ENCODE results near the gene CACHD1.

The CACHD1 gene

DNA sequence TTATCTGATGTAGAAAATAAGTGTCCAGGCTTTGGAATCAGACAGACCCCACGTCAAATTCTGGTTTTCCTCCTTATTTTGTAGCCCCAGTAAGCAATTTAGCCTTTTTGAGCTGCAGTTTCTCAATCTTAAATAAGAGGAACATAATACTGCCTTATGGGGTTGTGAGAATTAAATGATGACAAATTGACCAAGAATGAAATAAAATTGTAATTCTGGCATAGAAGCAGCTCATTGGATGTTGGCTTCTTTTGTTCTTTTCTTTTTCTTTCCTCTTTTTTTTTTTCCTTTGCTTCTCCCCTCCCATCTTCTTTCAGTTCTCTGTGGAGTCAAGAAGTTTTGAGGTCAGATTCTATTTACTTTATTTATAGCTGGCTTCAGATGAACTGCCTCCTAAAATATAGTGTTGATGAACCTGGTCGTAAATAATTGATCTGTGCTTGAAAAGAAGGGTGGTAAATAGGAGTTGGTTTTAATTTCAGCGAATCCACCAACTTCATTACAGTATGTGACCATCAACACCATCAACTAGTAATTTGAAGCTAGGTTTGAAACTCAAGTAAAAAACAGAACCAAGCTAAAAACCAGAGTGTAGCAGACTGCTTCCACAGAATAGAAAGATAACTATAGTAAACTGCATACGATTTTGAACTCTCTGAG is 81.1 kb downstream of the CACHD1 start:
- DNase-seq (ENCODE audit: low read depth in 1 of 2, low spot score in 1 of 2) = no peak
- TF ChIP-seq, protein P1, sequence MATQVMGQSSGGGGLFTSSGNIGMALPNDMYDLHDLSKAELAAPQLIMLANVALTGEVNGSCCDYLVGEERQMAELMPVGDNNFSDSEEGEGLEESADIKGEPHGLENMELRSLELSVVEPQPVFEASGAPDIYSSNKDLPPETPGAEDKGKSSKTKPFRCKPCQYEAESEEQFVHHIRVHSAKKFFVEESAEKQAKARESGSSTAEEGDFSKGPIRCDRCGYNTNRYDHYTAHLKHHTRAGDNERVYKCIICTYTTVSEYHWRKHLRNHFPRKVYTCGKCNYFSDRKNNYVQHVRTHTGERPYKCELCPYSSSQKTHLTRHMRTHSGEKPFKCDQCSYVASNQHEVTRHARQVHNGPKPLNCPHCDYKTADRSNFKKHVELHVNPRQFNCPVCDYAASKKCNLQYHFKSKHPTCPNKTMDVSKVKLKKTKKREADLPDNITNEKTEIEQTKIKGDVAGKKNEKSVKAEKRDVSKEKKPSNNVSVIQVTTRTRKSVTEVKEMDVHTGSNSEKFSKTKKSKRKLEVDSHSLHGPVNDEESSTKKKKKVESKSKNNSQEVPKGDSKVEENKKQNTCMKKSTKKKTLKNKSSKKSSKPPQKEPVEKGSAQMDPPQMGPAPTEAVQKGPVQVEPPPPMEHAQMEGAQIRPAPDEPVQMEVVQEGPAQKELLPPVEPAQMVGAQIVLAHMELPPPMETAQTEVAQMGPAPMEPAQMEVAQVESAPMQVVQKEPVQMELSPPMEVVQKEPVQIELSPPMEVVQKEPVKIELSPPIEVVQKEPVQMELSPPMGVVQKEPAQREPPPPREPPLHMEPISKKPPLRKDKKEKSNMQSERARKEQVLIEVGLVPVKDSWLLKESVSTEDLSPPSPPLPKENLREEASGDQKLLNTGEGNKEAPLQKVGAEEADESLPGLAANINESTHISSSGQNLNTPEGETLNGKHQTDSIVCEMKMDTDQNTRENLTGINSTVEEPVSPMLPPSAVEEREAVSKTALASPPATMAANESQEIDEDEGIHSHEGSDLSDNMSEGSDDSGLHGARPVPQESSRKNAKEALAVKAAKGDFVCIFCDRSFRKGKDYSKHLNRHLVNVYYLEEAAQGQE (IDR thresholded peaks at IDR 0.05; ENCODE audit: insufficient replicate concordance, low read depth) = no peak
- TF ChIP-seq GABPA (IDR thresholded peaks at IDR 0.05; ENCODE audit: low read depth) = no peak
- Histone ChIP-seq H3K4me3 (replicated peaks; ENCODE audit: insufficient read depth, low read length) (no peak overlapping the region), H3K27ac (replicated peaks) (no peak overlapping the region), H3K27me3 (ENCODE audit: insufficient read depth, poor library complexity, severe bottlenecking) (no peaks in the 10 kb centered on the region)

- DNase-seq (ENCODE audit: low read depth in 1 of 2, low spot score in 1 of 2) = no peak
- Histone ChIP-seq H3K27ac (replicated peaks) (no peak overlapping the region), H3K4me3 (replicated peaks; ENCODE audit: insufficient read depth, low read length) (no peak overlapping the region), H3K27me3 (ENCODE audit: insufficient read depth, poor library complexity, severe bottlenecking) (no peaks in the 10 kb centered on the region)
- TF ChIP-seq POLR2AphosphoS5 (IDR thresholded peaks at IDR 0.05; ENCODE audit: low read depth) = no peak
- TF ChIP-seq, protein P1 (IDR thresholded peaks at IDR 0.05; ENCODE audit: insufficient replicate concordance, low read depth) = no peak
- TF ChIP-seq GABPA (IDR thresholded peaks at IDR 0.05; ENCODE audit: low read depth) = no peak
- no peak for TF ChIP-seq CTCF (IDR thresholded peaks at IDR 0.05; ENCODE audit: insufficient read depth, low read length)
- TF ChIP-seq SPI1 (IDR thresholded peaks at IDR 0.05; ENCODE audit: borderline replicate concordance, low read depth) = no peak
Observed at GRCh38 chr1:64553285-64553684, 83.4 kb downstream of the CACHD1 start.

DNA sequence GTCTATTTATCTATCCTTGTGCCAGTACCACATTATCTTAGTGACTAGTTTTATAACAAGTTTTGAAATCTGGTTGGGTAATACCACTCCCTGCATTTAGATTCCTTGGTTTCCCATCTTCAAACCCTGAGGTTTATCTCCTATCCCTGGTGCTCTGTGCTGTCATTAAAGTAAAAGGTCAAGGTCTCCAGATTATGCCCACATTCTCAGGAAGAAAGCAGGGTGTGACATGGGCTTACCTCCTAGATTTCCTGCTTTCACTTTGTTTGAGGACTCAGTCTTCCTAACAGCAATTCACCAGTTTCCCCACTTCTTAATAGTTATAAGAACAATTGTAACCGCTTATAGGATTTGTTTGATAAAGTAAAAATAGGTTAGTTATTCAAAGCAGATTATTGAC is 86.0 kb downstream of the CACHD1 start:
- no peak overlapping the region for H3K4me3 ChIP-seq (replicated peaks; ENCODE audit: insufficient read depth, low read length)
- no peak for DNase-seq (ENCODE audit: low read depth in 1 of 2, low spot score in 1 of 2)
- H3K27ac ChIP-seq (replicated peaks) = no peak overlapping the region
- TF ChIP-seq SPI1 (IDR thresholded peaks at IDR 0.05; ENCODE audit: borderline replicate concordance, low read depth) = no peak
- TF ChIP-seq GABPA (IDR thresholded peaks at IDR 0.05; ENCODE audit: low read depth) = no peak
- TF ChIP-seq CTCF (IDR thresholded peaks at IDR 0.05; ENCODE audit: insufficient read depth, low read length) = no peak
- TF ChIP-seq, protein P1 (IDR thresholded peaks at IDR 0.05; ENCODE audit: insufficient replicate concordance, low read depth) = no peak
- TF ChIP-seq POLR2AphosphoS5 (IDR thresholded peaks at IDR 0.05; ENCODE audit: low read depth) = no peak
- peaks cover 2% of the 10 kb centered on the region for H3K27me3 ChIP-seq (ENCODE audit: insufficient read depth, poor library complexity, severe bottlenecking)

All from HL-60 (cell line).